ENCODE data around the gene ARHGAP26. TPM values are rescaled to one million over a fixed set of nuclear protein-coding genes. Genes with fewer than 3 reads are reported as not detected.

Gene ARHGAP26
- polyA plus RNA-seq, 1 donor from 2014 or later = 0.83 TPM

GRCh38 chr5:142924135-142924883 is 154.1 kb downstream of the ARHGAP26 start:
- Histone ChIP-seq H3K36me3 (ENCODE audit: insufficient read depth, low read length) (no peaks in the 10 kb centered on the region), H3K9me3 (ENCODE audit: low read length) (no peaks in the 10 kb centered on the region), H4K20me1 (ENCODE audit: insufficient read depth) (no peaks in the 10 kb centered on the region), H3K4me3 (ENCODE audit: low read length) (no peak overlapping the region), H3K9me2 (ENCODE audit: insufficient read depth, low read length) (no peaks in the 10 kb centered on the region), H2AFZ (ENCODE audit: low read depth, low read length) (no peak overlapping the region), H3K9ac (ENCODE audit: low read length) (no peak overlapping the region), H3K4me2 (ENCODE audit: low read length) (no peak overlapping the region), H3K27ac (ENCODE audit: low read length) (no peak overlapping the region), H3F3A (ENCODE audit: insufficient read depth, low read length, poor library complexity, severe bottlenecking) (no peaks in the 10 kb centered on the region), H3K79me2 (replicated peaks; ENCODE audit: insufficient read depth, low read length) (no peaks in the 10 kb centered on the region), H3K27me3 (ENCODE audit: insufficient read depth, low read depth, low read length) (no peaks in the 10 kb centered on the region)
- no peak for TF ChIP-seq EP300 (conservative IDR thresholded peaks at IDR 0.05; ENCODE audit: poor library complexity, severe bottlenecking)
- TF ChIP-seq, protein P1, sequence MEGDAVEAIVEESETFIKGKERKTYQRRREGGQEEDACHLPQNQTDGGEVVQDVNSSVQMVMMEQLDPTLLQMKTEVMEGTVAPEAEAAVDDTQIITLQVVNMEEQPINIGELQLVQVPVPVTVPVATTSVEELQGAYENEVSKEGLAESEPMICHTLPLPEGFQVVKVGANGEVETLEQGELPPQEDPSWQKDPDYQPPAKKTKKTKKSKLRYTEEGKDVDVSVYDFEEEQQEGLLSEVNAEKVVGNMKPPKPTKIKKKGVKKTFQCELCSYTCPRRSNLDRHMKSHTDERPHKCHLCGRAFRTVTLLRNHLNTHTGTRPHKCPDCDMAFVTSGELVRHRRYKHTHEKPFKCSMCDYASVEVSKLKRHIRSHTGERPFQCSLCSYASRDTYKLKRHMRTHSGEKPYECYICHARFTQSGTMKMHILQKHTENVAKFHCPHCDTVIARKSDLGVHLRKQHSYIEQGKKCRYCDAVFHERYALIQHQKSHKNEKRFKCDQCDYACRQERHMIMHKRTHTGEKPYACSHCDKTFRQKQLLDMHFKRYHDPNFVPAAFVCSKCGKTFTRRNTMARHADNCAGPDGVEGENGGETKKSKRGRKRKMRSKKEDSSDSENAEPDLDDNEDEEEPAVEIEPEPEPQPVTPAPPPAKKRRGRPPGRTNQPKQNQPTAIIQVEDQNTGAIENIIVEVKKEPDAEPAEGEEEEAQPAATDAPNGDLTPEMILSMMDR (IDR thresholded peaks at IDR 0.05; ENCODE audit: poor library complexity, severe bottlenecking) = no peak
- TF ChIP-seq EZH2 (IDR thresholded peaks at IDR 0.05; ENCODE audit: borderline replicate concordance, insufficient read depth, low read length, poor library complexity, severe bottlenecking) = no peak

DNA sequence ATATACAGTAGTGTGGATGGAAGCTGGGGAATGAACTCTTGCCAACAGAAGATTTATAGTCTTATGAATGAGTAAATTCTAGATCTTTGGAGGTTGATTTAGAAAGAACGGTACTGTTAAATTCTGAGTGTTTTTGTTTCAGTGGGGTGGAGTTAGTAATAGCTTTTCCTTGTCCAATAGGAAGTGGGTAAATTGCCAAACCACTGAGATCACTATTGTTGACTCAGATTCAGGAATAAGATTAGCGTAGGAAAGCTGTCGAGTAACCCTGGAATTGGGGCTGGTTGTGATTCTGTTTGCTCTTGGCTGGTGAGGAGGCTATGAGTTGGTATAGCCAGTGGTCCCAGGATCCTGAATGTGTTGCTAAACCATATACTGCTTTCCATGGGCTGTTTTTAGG is 155.6 kb downstream of the ARHGAP26 start:
- no peaks in the 10 kb centered on the region for H3F3A ChIP-seq (ENCODE audit: insufficient read depth, low read length, poor library complexity, severe bottlenecking)
- no peaks in the 10 kb centered on the region for H4K20me1 ChIP-seq (ENCODE audit: insufficient read depth)
- H3K27ac ChIP-seq (ENCODE audit: low read length) = no peak overlapping the region
- TF ChIP-seq POLR2AphosphoS5 (IDR thresholded peaks at IDR 0.05) = no peak
- TF ChIP-seq, protein P1 (IDR thresholded peaks at IDR 0.05; ENCODE audit: poor library complexity, severe bottlenecking) = no peak
- TF ChIP-seq RAD21 (conservative IDR thresholded peaks at IDR 0.05) = no peak
- TF ChIP-seq, protein P2, sequence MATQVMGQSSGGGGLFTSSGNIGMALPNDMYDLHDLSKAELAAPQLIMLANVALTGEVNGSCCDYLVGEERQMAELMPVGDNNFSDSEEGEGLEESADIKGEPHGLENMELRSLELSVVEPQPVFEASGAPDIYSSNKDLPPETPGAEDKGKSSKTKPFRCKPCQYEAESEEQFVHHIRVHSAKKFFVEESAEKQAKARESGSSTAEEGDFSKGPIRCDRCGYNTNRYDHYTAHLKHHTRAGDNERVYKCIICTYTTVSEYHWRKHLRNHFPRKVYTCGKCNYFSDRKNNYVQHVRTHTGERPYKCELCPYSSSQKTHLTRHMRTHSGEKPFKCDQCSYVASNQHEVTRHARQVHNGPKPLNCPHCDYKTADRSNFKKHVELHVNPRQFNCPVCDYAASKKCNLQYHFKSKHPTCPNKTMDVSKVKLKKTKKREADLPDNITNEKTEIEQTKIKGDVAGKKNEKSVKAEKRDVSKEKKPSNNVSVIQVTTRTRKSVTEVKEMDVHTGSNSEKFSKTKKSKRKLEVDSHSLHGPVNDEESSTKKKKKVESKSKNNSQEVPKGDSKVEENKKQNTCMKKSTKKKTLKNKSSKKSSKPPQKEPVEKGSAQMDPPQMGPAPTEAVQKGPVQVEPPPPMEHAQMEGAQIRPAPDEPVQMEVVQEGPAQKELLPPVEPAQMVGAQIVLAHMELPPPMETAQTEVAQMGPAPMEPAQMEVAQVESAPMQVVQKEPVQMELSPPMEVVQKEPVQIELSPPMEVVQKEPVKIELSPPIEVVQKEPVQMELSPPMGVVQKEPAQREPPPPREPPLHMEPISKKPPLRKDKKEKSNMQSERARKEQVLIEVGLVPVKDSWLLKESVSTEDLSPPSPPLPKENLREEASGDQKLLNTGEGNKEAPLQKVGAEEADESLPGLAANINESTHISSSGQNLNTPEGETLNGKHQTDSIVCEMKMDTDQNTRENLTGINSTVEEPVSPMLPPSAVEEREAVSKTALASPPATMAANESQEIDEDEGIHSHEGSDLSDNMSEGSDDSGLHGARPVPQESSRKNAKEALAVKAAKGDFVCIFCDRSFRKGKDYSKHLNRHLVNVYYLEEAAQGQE (IDR thresholded peaks at IDR 0.05; ENCODE audit: borderline replicate concordance) = no peak
- TF ChIP-seq EZH2 (IDR thresholded peaks at IDR 0.05; ENCODE audit: borderline replicate concordance, insufficient read depth, low read length, poor library complexity, severe bottlenecking) = no peak
- no peak for TF ChIP-seq MXI1 (conservative IDR thresholded peaks at IDR 0.05; ENCODE audit: poor library complexity, severe bottlenecking)
- no peak for TF ChIP-seq EP300 (conservative IDR thresholded peaks at IDR 0.05; ENCODE audit: poor library complexity, severe bottlenecking)
- no peak for TF ChIP-seq SMC3 (conservative IDR thresholded peaks at IDR 0.05; ENCODE audit: poor library complexity)
- no peak for TF ChIP-seq TAF1 (IDR thresholded peaks at IDR 0.05; ENCODE audit: low read depth)
- no peak overlapping the region for H3K4me3 ChIP-seq (ENCODE audit: low read length)
- H3K9me2 ChIP-seq (ENCODE audit: insufficient read depth, low read length) = no peaks in the 10 kb centered on the region
- no peaks in the 10 kb centered on the region for H3K9me3 ChIP-seq (ENCODE audit: low read length)
- H3K4me2 ChIP-seq (ENCODE audit: low read length) = no peak overlapping the region
- H3K27me3 ChIP-seq (ENCODE audit: insufficient read depth, low read depth, low read length) = no peaks in the 10 kb centered on the region
- H2AFZ ChIP-seq (ENCODE audit: low read depth, low read length) = no peak overlapping the region
- no peak overlapping the region for H3K9ac ChIP-seq (ENCODE audit: low read length)
- no peaks in the 10 kb centered on the region for H3K79me2 ChIP-seq (replicated peaks; ENCODE audit: insufficient read depth, low read length)
- H3K36me3 ChIP-seq (ENCODE audit: insufficient read depth, low read length) = no peaks in the 10 kb centered on the region
